GM12873 (cell line): ENCODE data around the gene SRBD1.

Experiments
- CTCF ChIP-seq: IDR thresholded peaks from 2 replicates; pipeline ENCODE4 v1.5.1; 2012; ENCODE audit warnings: low read depth, mild to moderate bottlenecking, moderate library complexity, low read length, control low read depth; ENCODE audit not compliant: insufficient read depth; ENCODE audit errors: missing control alignments

Gene SRBD1

GRCh38 chr2:45617496-45617895, 6.4 kb upstream of the SRBD1 start:
- no peak for TF ChIP-seq CTCF

- TF ChIP-seq CTCF: no peak
Measured at GRCh38 chr2:45616658-45617411, 5.8 kb upstream of the SRBD1 start.

- no peak for TF ChIP-seq CTCF
Measured at GRCh38 chr2:45614871-45615415, 3.9 kb upstream of the SRBD1 start.

GRCh38 chr2:45614330-45614729, 3.3 kb upstream of the SRBD1 start:
- no peak for TF ChIP-seq CTCF

GRCh38 chr2:45612731-45613130, 1.7 kb upstream of the SRBD1 start:
- TF ChIP-seq CTCF: no peak

- TF ChIP-seq CTCF: no peak
Measured at GRCh38 chr2:45612285-45612684, 1.2 kb upstream of the SRBD1 start.

GRCh38 chr2:45610281-45611019, 617 bp downstream of the SRBD1 start:
- TF ChIP-seq CTCF: peak; percentile 36
